OCI-LY7 (cell line): ENCODE data around the gene PAX4. TPM values are rescaled to one million over a fixed set of nuclear protein-coding genes. Genes with fewer than 3 reads are reported as not detected.

Experiments used
- BruUV-seq: library from RNA; stranded (reverse); fragments of 400-500 nt; replicated peaks from 2 replicates; lab custom pipeline; 2021; lab: Mats Ljungman, UMichigan
- CTCF ChIA-PET: fragments of 300-600 bp; sonication (Branson Sonifier 250); formaldehyde crosslinking; loops from one replicate; lab custom pipeline; 2022; ENCODE audit warnings: antibody characterized with exemption; ENCODE audit not compliant: unreplicated experiment; lab: Charles Lee
- POLR2A ChIA-PET: fragments of 300-600 bp; sonication (Branson Sonifier 250); formaldehyde crosslinking; loops from one replicate; lab custom pipeline; 2022; ENCODE audit warnings: antibody characterized with exemption; lab: Charles Lee
- DNase-seq: peaks from one replicate; pipeline ENCODE4 v3.0.0-alpha.2; 2015; ENCODE audit warnings: low spot score
- H2AFZ ChIP-seq: fragments of 200-600 bp; sonication (generic), shearing (Covaris generic); 2 replicates; pipeline ENCODE4 v1.6.1; 2014; ENCODE audit warnings: mild to moderate bottlenecking, antibody characterized with exemption, low read length, moderate library complexity
- H3K27ac ChIP-seq: fragments of 200-600 bp; sonication (generic); 2 replicates; pipeline ENCODE4 v1.5.1; 2014; ENCODE audit warnings: mixed run types, low read depth, mild to moderate bottlenecking, moderate library complexity, low read length, inconsistent platforms; ENCODE audit not compliant: poor library complexity, severe bottlenecking
- H3K36me3 ChIP-seq: fragments of 200-600 bp; sonication (generic); 2 replicates; pipeline ENCODE4 v1.6.1; 2014; ENCODE audit warnings: mild to moderate bottlenecking, antibody characterized with exemption, low read length, moderate library complexity, mixed read lengths; ENCODE audit not compliant: insufficient read depth
- H3K4me1 ChIP-seq: fragments of 200-600 bp; sonication (generic); 2 replicates; pipeline ENCODE4 v1.5.1; 2014; ENCODE audit warnings: mild to moderate bottlenecking, low read length; ENCODE audit not compliant: insufficient read depth, poor library complexity, severe bottlenecking
- H3K4me2 ChIP-seq: fragments of 200-600 bp; sonication (generic); 2 replicates; pipeline ENCODE4 v1.6.1; 2014; ENCODE audit warnings: mild to moderate bottlenecking, low read length
- H3K4me3 ChIP-seq: fragments of 200-600 bp; sonication (generic); 2 replicates; pipeline ENCODE4 v1.5.1; 2014; ENCODE audit warnings: mild to moderate bottlenecking, low read depth, low read length; ENCODE audit not compliant: poor library complexity, severe bottlenecking
- H3K79me2 ChIP-seq: fragments of 200-600 bp; sonication (generic); 2 replicates; pipeline ENCODE4 v1.6.1; 2016; ENCODE audit warnings: low read depth, mild to moderate bottlenecking, low read length, moderate library complexity, mixed read lengths; ENCODE audit not compliant: insufficient read depth
- H3K9me2 ChIP-seq: fragments of 200-600 bp; sonication (generic); 2 replicates; pipeline ENCODE4 v1.6.1; 2016; ENCODE audit warnings: mild to moderate bottlenecking, low read length, mixed read lengths; ENCODE audit not compliant: insufficient read depth
- H3K9me3 ChIP-seq: fragments of 200-600 bp; sonication (generic); 2 replicates; pipeline ENCODE4 v1.6.1; 2014; ENCODE audit warnings: mild to moderate bottlenecking, mixed run types, low read length, mixed read lengths
- H4K20me1 ChIP-seq: fragments of 200-600 bp; sonication (generic); 2 replicates; pipeline ENCODE4 v1.6.1; 2014; ENCODE audit warnings: mild to moderate bottlenecking, antibody characterized with exemption, low read length, moderate library complexity, mixed read lengths; ENCODE audit not compliant: insufficient read depth
- EZH2phosphoT487 ChIP-seq: fragments of 200-600 bp; sonication (generic); IDR thresholded peaks from 2 replicates; pipeline ENCODE4 v1.6.1; 2018; ENCODE audit warnings: low read depth, borderline replicate concordance, mild to moderate bottlenecking, mixed run types, antibody characterized with exemption, low read length, moderate library complexity, mixed read lengths
- intact Hi-C: fragments of 100-400 bp; cut with micrococcal nuclease; formaldehyde crosslinking; loops from one replicate; pipeline ENCODE4 v1.10.0; 2022; ENCODE audit not compliant: unreplicated experiment
- total RNA-seq, 2 experiments: library from RNA; depleted of rRNA in 1 of 2; stranded (reverse); fragments of >200 nt in 1 of 2; shearing (Covaris generic) in 1 of 2; gene quantifications; 2 replicates each; pipeline ENCODE4 v1.2.3, GENCODE V29; 2014 to 2022
- TF ChIP-seq, protein P1 (sequence below): fragments of 200-600 bp; sonication (generic); conservative IDR thresholded peaks from 2 replicates; pipeline ENCODE4 v1.5.1; 2014; ENCODE audit warnings: mild to moderate bottlenecking, antibody characterized with exemption, low read length, moderate library complexity, mixed read lengths

Gene PAX4
- total RNA-seq, 2 experiments from 2014 or later = not detected

- intact Hi-C loops = no loop called here
- ChIA-PET CTCF (no interaction called here), POLR2A (no interaction called here)
These were observed 26.5 kb upstream of the PAX4 start for GRCh38 chr7:127644484-127644883.

DNA sequence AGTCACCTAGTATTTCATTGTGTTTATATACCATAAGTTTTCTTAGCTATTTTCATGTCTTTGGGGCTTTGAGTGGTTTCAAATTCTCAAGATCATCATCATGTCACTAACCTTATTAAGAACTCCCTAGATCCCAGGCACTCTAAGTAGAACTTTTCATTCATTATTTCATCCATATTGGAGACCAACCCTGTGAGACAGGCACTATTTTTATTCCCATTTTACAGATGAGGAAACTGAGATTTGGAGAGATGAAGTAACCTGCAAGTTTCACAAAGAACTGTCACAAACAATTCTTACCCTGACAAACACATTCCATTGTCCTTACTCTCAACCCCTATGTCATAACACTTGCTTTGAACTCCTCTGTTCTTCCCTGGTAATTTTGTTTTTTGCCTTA is 20.3 kb upstream of the PAX4 start:
- no TSS peak for BruUV-seq
- no peak for TF ChIP-seq EZH2phosphoT487
- TF ChIP-seq, protein P1, sequence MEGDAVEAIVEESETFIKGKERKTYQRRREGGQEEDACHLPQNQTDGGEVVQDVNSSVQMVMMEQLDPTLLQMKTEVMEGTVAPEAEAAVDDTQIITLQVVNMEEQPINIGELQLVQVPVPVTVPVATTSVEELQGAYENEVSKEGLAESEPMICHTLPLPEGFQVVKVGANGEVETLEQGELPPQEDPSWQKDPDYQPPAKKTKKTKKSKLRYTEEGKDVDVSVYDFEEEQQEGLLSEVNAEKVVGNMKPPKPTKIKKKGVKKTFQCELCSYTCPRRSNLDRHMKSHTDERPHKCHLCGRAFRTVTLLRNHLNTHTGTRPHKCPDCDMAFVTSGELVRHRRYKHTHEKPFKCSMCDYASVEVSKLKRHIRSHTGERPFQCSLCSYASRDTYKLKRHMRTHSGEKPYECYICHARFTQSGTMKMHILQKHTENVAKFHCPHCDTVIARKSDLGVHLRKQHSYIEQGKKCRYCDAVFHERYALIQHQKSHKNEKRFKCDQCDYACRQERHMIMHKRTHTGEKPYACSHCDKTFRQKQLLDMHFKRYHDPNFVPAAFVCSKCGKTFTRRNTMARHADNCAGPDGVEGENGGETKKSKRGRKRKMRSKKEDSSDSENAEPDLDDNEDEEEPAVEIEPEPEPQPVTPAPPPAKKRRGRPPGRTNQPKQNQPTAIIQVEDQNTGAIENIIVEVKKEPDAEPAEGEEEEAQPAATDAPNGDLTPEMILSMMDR = no peak
- H3K36me3 ChIP-seq = no peaks in the 10 kb centered on the region
- no peak overlapping the region for H3K27ac ChIP-seq
- ChIA-PET CTCF (no interaction called here), POLR2A (interaction anchor here (0.6 kb wide), 1 partner anchor 281 kb away, joined by 3 read pairs; no protein-coding TSS in a partner anchor)
- no peak overlapping the region for H3K4me3 ChIP-seq
- H3K79me2 ChIP-seq = no peaks in the 10 kb centered on the region
- no peak for DNase-seq
- no peaks in the 10 kb centered on the region for H3K4me1 ChIP-seq
- intact Hi-C loops = no loop called here
- no peaks in the 10 kb centered on the region for H4K20me1 ChIP-seq
- no peaks in the 10 kb centered on the region for H3K9me2 ChIP-seq
- H2AFZ ChIP-seq = no peak overlapping the region
- H3K4me2 ChIP-seq = no peak overlapping the region
- no peaks in the 10 kb centered on the region for H3K9me3 ChIP-seq

More at GRCh38 chr7:127644484-127644883, 26.5 kb upstream of the PAX4 start:
- no peak overlapping the region for H3K4me3 ChIP-seq
- no peaks in the 10 kb centered on the region for H3K9me3 ChIP-seq
- no peak for TF ChIP-seq EZH2phosphoT487
- TF ChIP-seq, protein P1 = no peak
- no TSS peak for BruUV-seq
- H3K27ac ChIP-seq = no peak overlapping the region
- H3K36me3 ChIP-seq = no peaks in the 10 kb centered on the region
- no peaks in the 10 kb centered on the region for H3K79me2 ChIP-seq
- no peak overlapping the region for H3K4me2 ChIP-seq
- no peaks in the 10 kb centered on the region for H4K20me1 ChIP-seq
- H3K4me1 ChIP-seq = no peaks in the 10 kb centered on the region
- no peaks in the 10 kb centered on the region for H3K9me2 ChIP-seq
- H2AFZ ChIP-seq = no peak overlapping the region
- DNase-seq = no peak

DNA sequence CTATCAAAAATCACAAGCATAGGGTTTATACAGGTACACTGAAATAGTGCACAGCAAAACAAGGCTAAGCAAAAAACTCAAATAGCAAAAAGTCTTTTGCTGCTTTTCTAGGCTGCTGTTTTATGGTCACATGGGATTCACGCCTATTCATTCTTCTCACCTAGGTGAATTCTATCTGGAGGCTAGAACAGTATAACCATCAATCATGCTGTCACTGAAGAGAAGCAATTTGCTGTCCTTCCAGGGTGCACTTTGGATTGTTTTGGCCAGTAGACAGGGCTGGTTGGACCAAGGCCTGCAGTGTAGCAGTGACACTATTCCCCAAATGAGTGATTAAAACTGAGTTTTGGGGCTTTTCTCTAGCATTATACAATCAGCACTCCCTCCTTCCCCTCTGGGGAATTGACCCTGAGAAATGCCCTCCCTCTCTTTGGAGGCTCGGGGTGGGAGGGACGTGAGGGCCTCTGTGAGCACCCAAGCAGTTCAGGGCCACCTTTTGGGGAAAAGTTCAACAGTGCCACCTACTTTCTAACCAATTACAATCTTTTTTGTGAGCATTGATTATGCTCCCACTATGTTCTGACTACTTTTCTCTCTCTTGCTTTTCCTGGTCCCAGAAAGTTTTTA is 17.8 kb upstream of the PAX4 start:
- ChIA-PET POLR2A (interaction anchor here (0.6 kb wide), 1 partner anchor 368 kb away, joined by 8 read pairs; no protein-coding TSS in a partner anchor), CTCF (no interaction called here)
- DNase-seq = no peak
- TF ChIP-seq EZH2phosphoT487 = no peak
- TF ChIP-seq, protein P1 = no peak
- Histone ChIP-seq H3K9me2 (no peaks in the 10 kb centered on the region), H3K9me3 (no peaks in the 10 kb centered on the region), H3K4me1 (no peaks in the 10 kb centered on the region), H2AFZ (no peak overlapping the region), H3K36me3 (no peaks in the 10 kb centered on the region), H4K20me1 (no peaks in the 10 kb centered on the region), H3K79me2 (no peaks in the 10 kb centered on the region), H3K4me2 (no peak overlapping the region), H3K4me3 (no peak overlapping the region), H3K27ac (no peak overlapping the region)
- BruUV-seq = no TSS peak
- intact Hi-C loops = no loop called here
